ENCODE results near the gene FLNB.

DNA sequence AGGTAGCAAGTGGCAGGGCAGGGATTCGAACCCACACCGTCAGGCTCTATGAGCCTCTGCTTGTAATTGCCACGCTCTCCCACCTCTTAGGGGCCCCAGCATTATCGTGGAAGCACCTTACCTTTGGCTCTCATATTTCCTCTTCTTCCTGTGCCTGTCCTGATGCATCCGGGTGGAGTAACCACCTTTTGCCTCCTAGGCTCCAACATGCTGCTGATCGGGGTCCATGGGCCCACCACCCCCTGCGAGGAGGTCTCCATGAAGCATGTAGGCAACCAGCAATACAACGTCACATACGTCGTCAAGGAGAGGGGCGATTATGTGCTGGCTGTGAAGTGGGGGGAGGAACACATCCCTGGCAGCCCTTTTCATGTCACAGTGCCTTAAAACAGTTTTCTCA, 162.2 kb downstream of the FLNB start:
- TF ChIP-seq, protein P1, sequence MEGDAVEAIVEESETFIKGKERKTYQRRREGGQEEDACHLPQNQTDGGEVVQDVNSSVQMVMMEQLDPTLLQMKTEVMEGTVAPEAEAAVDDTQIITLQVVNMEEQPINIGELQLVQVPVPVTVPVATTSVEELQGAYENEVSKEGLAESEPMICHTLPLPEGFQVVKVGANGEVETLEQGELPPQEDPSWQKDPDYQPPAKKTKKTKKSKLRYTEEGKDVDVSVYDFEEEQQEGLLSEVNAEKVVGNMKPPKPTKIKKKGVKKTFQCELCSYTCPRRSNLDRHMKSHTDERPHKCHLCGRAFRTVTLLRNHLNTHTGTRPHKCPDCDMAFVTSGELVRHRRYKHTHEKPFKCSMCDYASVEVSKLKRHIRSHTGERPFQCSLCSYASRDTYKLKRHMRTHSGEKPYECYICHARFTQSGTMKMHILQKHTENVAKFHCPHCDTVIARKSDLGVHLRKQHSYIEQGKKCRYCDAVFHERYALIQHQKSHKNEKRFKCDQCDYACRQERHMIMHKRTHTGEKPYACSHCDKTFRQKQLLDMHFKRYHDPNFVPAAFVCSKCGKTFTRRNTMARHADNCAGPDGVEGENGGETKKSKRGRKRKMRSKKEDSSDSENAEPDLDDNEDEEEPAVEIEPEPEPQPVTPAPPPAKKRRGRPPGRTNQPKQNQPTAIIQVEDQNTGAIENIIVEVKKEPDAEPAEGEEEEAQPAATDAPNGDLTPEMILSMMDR (IDR thresholded peaks at IDR 0.05; ENCODE audit: low read length) = no peak
- no peak for TF ChIP-seq EZH2 (IDR thresholded peaks at IDR 0.05; ENCODE audit: borderline replicate concordance, low read length)
